DMS114 treated with DMSO at 0.1 percent for 48 hours (cell line): ENCODE data around the gene ODF2L.
A peak's percentile ranks its signal among the peaks of the same experiment; 100 is the strongest.

ENCODE experiments used
- DNase-seq: peaks from one replicate; lab custom pipeline; 2025; ENCODE audit not compliant: unreplicated experiment; lab: John Stamatoyannopoulos, UW

ODF2L gene, protein sequence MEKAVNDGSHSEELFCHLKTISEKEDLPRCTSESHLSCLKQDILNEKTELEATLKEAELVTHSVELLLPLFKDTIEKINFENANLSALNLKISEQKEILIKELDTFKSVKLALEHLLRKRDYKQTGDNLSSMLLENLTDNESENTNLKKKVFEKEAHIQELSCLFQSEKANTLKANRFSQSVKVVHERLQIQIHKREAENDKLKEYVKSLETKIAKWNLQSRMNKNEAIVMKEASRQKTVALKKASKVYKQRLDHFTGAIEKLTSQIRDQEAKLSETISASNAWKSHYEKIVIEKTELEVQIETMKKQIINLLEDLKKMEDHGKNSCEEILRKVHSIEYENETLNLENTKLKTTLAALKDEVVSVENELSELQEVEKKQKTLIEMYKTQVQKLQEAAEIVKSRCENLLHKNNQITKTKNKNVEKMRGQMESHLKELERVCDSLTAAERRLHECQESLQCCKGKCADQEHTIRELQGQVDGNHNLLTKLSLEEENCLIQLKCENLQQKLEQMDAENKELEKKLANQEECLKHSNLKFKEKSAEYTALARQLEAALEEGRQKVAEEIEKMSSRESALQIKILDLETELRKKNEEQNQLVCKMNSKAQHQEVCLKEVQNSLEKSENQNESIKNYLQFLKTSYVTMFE

DNA sequence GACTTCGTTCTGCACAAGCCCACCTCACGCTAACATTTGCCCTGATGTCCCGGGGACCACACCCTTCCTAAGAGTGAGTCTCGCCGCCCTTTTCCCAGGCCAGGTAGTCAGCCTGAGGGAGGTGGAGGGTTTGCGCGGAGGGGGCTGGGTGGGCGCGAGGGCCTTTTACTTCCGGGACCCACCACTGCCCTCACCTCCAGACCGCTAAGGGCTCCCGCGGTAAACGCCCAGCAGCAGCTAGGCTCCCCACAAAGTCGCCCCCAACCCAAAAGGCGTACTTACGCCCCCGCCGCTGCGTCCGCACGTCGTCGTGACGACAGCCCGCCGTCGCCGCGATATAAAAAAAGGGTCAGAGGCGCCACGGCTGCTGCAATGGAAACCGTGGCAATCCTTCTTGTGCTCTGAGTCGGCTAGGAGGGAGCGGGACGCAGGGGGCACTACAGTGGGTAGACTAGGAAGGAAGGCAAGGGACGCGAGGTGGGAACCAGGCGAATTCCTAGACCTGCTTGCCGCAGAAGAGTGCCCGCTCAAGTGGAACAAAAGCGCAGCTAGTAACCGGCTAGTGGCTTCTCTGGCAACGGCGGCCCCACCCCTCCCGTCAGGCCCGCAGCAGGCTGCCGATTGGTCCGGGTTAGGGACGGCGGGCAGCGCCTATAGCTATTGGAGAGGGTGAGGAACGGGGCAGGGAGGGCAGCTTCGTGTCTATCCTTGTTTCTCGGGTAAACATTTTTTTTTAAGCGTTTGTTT lies at the start of gene ODF2L:
ODF2L (minus strand) TSS at position 573 of the 747 bp plus-strand sequence. CDS start 9,296 bp downstream, outside the sequence.
- DNase-seq, result peak; percentile 90

DNA sequence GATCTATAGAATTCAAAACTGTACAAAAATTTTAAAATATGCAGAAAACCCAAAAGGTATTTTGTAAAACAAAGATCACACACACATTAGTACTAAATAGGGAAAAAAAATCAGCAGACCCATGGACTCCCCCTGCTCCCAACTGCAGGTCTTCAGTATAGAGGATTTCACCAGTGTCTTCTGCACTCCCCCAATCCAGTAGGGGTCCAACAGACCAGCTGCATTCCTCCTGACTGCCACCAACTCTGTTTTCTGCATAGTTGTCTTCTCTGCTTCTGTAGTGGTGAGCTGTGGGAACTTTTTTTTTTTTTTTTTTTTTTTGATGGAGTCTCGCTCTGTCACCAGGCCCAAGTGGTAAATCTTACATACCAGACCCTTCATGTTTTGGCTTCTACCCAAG lies 49.8 kb upstream of the ODF2L start:
- no peak for DNase-seq

GRCh38 chr1:86441997-86442396 lies 45.9 kb upstream of the ODF2L start:
- DNase-seq, result no peak

- no peak for DNase-seq
Measured at GRCh38 chr1:86441581-86441980, 45.5 kb upstream of the ODF2L start.

DNA sequence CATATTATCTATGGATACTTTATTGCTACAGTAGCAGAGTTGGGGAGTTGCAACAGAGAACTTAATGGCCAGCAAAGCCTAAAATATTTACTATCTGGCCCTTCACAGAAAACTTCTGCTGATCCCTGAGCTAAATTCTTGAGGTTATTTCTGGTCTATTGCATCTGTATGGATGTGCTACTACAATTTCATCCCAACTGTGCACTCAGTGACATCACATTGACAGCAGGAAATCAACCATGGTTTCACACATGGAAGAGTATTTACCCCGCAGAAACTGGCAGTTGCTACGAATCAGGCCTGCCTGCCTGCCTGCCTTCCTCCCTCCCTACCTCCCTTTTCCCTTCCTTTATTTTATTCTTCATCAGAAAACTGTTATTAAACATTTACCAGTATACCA lies 39.9 kb upstream of the ODF2L start:
- no peak for DNase-seq

GRCh38 chr1:86435327-86435726 lies 39.2 kb upstream of the ODF2L start:
- no peak for DNase-seq

GRCh38 chr1:86434059-86434458 lies 37.9 kb upstream of the ODF2L start:
- DNase-seq, result no peak

GRCh38 chr1:86430376-86430775 lies 34.3 kb upstream of the ODF2L start:
- no peak for DNase-seq

- no peak for DNase-seq
Measured at GRCh38 chr1:86429835-86430234, 33.7 kb upstream of the ODF2L start.

GRCh38 chr1:86429122-86429725 lies 33.1 kb upstream of the ODF2L start:
- DNase-seq, result no peak

DNA sequence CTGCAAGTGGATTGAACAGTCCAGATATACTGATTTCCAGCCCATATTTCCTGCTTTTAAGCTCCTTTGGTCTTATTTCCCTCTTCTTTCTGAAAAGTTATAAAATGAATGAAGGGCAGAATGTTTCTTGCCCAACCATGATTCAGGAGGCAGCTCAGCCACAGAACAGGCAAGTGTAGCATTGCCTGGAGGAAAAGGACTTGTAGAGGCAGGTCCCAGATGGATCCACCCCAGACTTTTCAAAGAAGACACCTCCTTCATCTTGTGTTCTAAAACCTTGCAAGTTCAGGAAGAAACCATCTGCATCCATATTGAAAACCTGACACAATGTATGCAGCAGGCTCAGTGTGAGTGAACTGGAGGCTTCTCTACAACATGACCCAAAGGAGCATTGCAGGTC lies 27.8 kb upstream of the ODF2L start, which contains the start of gene CLCA2:
CLCA2 (plus strand) TSS at position 299 of the 400 bp plus-strand sequence; CDS start at position 376, 77 bp downstream.
- DNase-seq, result no peak

- DNase-seq, result no peak
Measured at GRCh38 chr1:86423473-86423872, 27.4 kb upstream of the ODF2L start.

GRCh38 chr1:86421601-86422280 lies 25.6 kb upstream of the ODF2L start:
- no peak for DNase-seq

GRCh38 chr1:86419277-86419903 lies 23.3 kb upstream of the ODF2L start:
- no peak for DNase-seq

GRCh38 chr1:86416343-86416742 lies 20.2 kb upstream of the ODF2L start:
- no peak for DNase-seq

DNA sequence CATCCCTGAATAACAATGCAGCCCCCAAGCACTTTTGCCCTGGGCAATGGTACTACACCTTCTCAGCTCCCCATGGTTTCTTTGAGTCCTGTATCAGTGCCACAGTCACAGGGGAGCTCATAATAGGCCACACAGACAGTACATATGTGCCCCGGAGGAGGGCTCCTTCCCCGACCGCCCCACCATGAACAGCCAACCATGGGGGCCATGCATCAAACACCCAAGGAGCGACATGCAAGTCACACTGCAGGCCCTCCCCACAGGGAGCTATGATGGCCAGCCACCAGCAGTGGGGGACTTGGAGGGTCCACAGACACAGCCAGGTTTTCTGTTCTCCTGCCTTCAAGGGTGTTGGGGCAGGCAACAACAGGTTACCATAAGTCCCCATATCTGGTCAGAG lies 14.8 kb upstream of the ODF2L start:
- no peak for DNase-seq

DNA sequence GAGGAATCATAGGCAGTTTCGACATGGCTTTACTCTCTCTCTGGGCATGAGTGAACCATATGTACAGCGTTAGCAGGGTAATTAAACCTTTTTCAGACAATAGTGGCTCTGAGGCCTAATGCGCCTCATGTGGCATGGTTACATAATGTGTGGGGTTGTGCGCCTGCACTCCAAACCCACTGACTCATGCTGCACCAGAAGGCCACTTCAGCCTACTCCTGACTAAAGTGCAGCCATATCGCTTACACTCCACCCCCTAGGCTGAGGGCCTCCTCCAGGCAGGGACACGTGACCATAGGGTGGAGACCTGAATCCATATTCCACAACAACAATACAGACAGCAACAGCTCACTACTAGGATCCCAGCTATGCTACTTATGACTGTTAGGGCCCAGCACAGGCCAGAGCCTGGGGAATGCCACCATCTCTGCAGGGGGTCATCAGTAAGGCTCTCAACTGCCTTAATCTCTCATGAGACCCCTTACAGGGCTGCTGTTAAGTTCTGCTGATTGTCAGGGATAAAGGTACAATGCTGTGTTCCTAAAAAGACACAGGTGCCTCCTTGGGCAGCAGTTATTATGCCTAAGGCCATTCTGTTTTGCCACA lies 13.4 kb upstream of the ODF2L start:
- DNase-seq, result no peak

GRCh38 chr1:86396498-86396890 lies 371 bp upstream of the ODF2L start:
- no peak for DNase-seq

DNA sequence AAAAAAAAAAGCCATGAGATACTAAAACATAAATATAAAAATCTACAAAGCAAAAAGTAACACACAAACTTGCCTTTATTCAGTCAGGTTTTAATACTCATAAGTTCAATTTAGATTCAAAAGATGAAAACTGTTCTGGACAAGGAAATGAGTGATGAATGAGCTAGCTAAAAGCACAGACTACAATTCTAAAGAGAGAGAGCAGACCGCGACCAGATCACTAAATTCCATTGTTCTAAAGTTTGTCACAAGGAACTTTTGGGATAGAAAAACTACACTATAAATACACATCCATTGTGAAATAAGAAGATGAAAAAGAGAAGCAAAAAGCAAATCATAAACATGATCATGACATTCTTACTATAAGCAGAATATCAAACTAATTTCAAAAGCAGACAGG lies 1.7 kb downstream of the ODF2L start:
- no peak for DNase-seq

- no peak for DNase-seq
Measured at GRCh38 chr1:86389307-86389706, 6.8 kb downstream of the ODF2L start.
